Natural killer cell (primary cell): ENCODE results near the gene BRD4. TPM values are rescaled to one million over a fixed set of nuclear protein-coding genes. Genes with fewer than 3 reads are reported as not detected.
A peak's percentile ranks its signal among the peaks of the same experiment; 100 is the strongest.

ENCODE experiments used
- ATAC-seq, 3 donors: fragments of 150-1000 bp in 2 of 3; fragments of 200-7000 bp in 1 of 3; cut with Tn5 transposase; 1 replicate in 1 of 3; 2 replicates in 2 of 3; pipeline ENCODE4 v1.10.0; 2021; ENCODE audit warnings: mild to moderate bottlenecking in 2 of 3, moderate library complexity in 2 of 3
- DNase-seq, 2 donors: peaks; one replicate each; pipeline versions ENCODE4 v3.0.0 to v3.0.0-alpha.2; 2013 to 2021; ENCODE audit warnings: mixed read lengths in 1 of 2
- H3K27ac ChIP-seq: one replicate; pipeline ENCODE4 v1.5.1; 2013; ENCODE audit warnings: mild to moderate bottlenecking, low read length
- H3K27me3 ChIP-seq: one replicate; pipeline ENCODE4 v1.6.1; 2013; ENCODE audit warnings: low read length; ENCODE audit not compliant: control insufficient read depth, insufficient read depth
- H3K36me3 ChIP-seq: one replicate; pipeline ENCODE4 v1.6.1; 2013; ENCODE audit warnings: low read length; ENCODE audit not compliant: control insufficient read depth, insufficient read depth
- H3K4me1 ChIP-seq: one replicate; pipeline ENCODE4 v1.6.1; 2013; ENCODE audit warnings: low read length; ENCODE audit not compliant: control insufficient read depth, insufficient read depth
- H3K4me3 ChIP-seq: one replicate; pipeline ENCODE4 v1.5.1; 2013; ENCODE audit warnings: low read length
- H3K9me3 ChIP-seq: one replicate; pipeline ENCODE4 v1.6.1; 2013; ENCODE audit warnings: low read length; ENCODE audit not compliant: control insufficient read depth, insufficient read depth
- H3K27ac Mint-ChIP-seq, 2 donors: one replicate each; pipeline ENCODE4 v1.8.0; 2022; ENCODE audit warnings: mild to moderate bottlenecking in 2 of 2, mixed read lengths in 2 of 2, moderate library complexity in 1 of 2
- H3K27me3 Mint-ChIP-seq, 2 donors: one replicate each; pipeline ENCODE4 v1.8.0; 2022; ENCODE audit warnings: low read depth in 2 of 2, mixed read lengths in 2 of 2
- H3K36me3 Mint-ChIP-seq: one replicate; pipeline ENCODE4 v1.8.0; 2022; ENCODE audit warnings: mixed read lengths
- H3K4me1 Mint-ChIP-seq, 2 donors: one replicate each; pipeline ENCODE4 v1.8.0; 2022; ENCODE audit warnings: mixed read lengths in 2 of 2
- H3K4me3 Mint-ChIP-seq: one replicate; pipeline ENCODE4 v1.8.0; 2022; ENCODE audit warnings: mild to moderate bottlenecking, moderate library complexity, mixed read lengths
- H3K9me3 Mint-ChIP-seq, 2 donors: one replicate each; pipeline ENCODE4 v1.8.0; 2022; ENCODE audit warnings: mixed read lengths in 2 of 2
- CTCF ChIP-seq: fragments of 200-600 bp; IDR thresholded peaks from one replicate; pipeline ENCODE4 v1.8.0; 2022; ENCODE audit warnings: antibody characterized with exemption
- WGBS: methylation state at CpG from one replicate; pipeline ENCODE4 v1.1.7; 2013; ENCODE audit warnings: missing lambda C conversion rate; ENCODE audit not compliant: insufficient coverage; 5-methylcytosine and 5-hydroxymethylcytosine counted together
- intact Hi-C: fragments of 100-400 bp; cut with micrococcal nuclease; formaldehyde crosslinking; loops from one replicate; pipeline ENCODE4 v1.14.2; 2022
- total RNA-seq, 4 donors: library from RNA; stranded (reverse); fragments of 120-200 nt in 1 of 4; gene quantifications; one replicate each; pipeline versions ENCODE4 v1.2.3 to v1.2.4, GENCODE V29; 2013 to 2022

BRD4 gene
- total RNA-seq, 3 donors from 2014 or later (not counting 1 experiment from before 2014, with no cell fraction given): 91.9 to 116 (median 98.3) TPM

GRCh38 chr19:15248648-15249527 is 83.5 kb downstream of the BRD4 start:
- H3K4me1 ChIP-seq: no peaks in the 10 kb centered on the region
- Mint-ChIP-seq H3K9me3 (no peaks in the 10 kb centered on the region), H3K27ac (peak overlapping the region; percentile 31 to 58), H3K36me3 (no peaks in the 10 kb centered on the region), H3K4me1 (peaks cover 6 to 19% of the 10 kb centered on the region in 2 donors), H3K27me3 (no peaks in the 10 kb centered on the region), H3K4me3 (no peak overlapping the region)
- H3K36me3 ChIP-seq: peaks cover 73% of the 10 kb centered on the region
- no peak for ATAC-seq
- no peak overlapping the region for H3K27ac ChIP-seq
- intact Hi-C loops: no loop called here
- H3K27me3 ChIP-seq: no peaks in the 10 kb centered on the region
- DNase-seq: no peak
- no peak overlapping the region for H3K4me3 ChIP-seq
- TF ChIP-seq CTCF: no peak
- H3K9me3 ChIP-seq: no peaks in the 10 kb centered on the region
- 93% methylated on average over 19 of the region's 19 CpGs for WGBS

- Mint-ChIP-seq H3K4me1 (peaks cover 6 to 24% of the 10 kb centered on the region in 2 donors), H3K4me3 (no peak overlapping the region), H3K9me3 (no peaks in the 10 kb centered on the region), H3K27ac (peak overlapping the region; percentile 31 to 58), H3K27me3 (no peaks in the 10 kb centered on the region), H3K36me3 (no peaks in the 10 kb centered on the region)
- Histone ChIP-seq H3K27ac (no peak overlapping the region), H3K36me3 (peaks cover 73% of the 10 kb centered on the region), H3K4me3 (no peak overlapping the region), H3K9me3 (no peaks in the 10 kb centered on the region), H3K4me1 (no peaks in the 10 kb centered on the region), H3K27me3 (no peaks in the 10 kb centered on the region)
- WGBS: 90% methylated on average over 5 of the region's 5 CpGs
- DNase-seq (no peak), ATAC-seq (no peak)
- intact Hi-C loops: no loop called here
- TF ChIP-seq CTCF: no peak
Observed at GRCh38 chr19:15248106-15248505, 84.2 kb downstream of the BRD4 start.

- DNase-seq (no peak), ATAC-seq (no peak)
- H3K27me3 ChIP-seq: no peaks in the 10 kb centered on the region
- H3K4me1 Mint-ChIP-seq: peaks cover 6 to 24% of the 10 kb centered on the region in 2 donors
- no peak for TF ChIP-seq CTCF
- WGBS: 91% methylated on average over 19 of the region's 20 CpGs
- H3K4me3 Mint-ChIP-seq: no peak overlapping the region
- H3K27me3 Mint-ChIP-seq: no peaks in the 10 kb centered on the region
- H3K4me1 ChIP-seq: no peaks in the 10 kb centered on the region
- H3K27ac Mint-ChIP-seq: no peak overlapping the region
- no peak overlapping the region for H3K4me3 ChIP-seq
- no peaks in the 10 kb centered on the region for H3K36me3 Mint-ChIP-seq
- intact Hi-C loops: no loop called here
- no peaks in the 10 kb centered on the region for H3K9me3 Mint-ChIP-seq
- peaks cover 68% of the 10 kb centered on the region for H3K36me3 ChIP-seq
- no peaks in the 10 kb centered on the region for H3K9me3 ChIP-seq
- no peak overlapping the region for H3K27ac ChIP-seq
Observed at GRCh38 chr19:15247107-15248014, 85.0 kb downstream of the BRD4 start.
